Hair follicle dermal papilla cell (primary cell): ENCODE measurements around the gene SORCS3. TPM values are rescaled to one million over a fixed set of nuclear protein-coding genes. Genes with fewer than 3 reads are reported as not detected.

Experiments used
- total RNA-seq: library from RNA; depleted of rRNA; stranded (reverse); fragments of >200 nt; gene quantifications from 2 replicates; pipeline ENCODE4 v1.2.3, GENCODE V29; 2012

The SORCS3 gene
- total RNA-seq, result not detected in 2 replicates

DNA sequence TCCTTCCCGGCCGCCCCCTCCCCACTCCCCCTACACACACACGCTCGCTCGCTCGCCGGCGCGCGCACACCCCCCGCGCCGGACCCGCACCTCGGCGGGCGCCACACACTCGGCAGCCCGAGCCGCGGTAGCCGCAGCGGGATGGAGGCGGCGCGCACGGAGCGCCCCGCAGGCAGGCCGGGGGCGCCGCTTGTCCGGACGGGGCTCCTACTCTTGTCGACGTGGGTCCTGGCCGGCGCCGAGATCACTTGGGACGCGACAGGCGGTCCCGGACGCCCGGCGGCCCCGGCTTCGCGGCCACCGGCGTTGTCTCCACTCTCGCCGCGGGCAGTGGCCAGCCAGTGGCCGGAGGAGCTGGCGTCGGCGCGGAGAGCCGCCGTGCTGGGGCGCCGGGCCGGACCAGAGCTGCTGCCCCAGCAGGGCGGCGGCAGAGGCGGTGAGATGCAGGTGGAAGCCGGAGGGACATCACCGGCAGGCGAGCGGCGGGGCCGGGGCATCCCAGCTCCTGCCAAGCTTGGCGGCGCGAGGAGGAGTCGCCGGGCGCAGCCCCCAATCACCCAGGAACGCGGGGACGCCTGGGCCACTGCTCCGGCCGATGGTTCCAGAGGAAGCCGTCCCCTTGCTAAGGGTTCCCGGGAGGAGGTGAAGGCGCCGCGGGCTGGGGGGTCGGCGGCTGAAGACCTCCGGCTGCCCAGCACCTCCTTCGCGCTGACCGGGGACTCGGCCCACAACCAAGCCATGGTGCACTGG, at the start of gene SORCS3:
SORCS3 (plus strand) TSS at position 104 of the 750 bp plus-strand sequence.

